ENCODE measurements around the gene OGA.
"Not testable (repeated sequence)": the region's sequence is repeated elsewhere in the genome, so short reads cannot be mapped to it uniquely, and the experiment has no call there.

Gene OGA

GRCh38 chr10:101793526-101793925 is 24.7 kb downstream of the OGA start:
- H3K9me3 Mint-ChIP-seq, result no peaks in the 10 kb centered on the region
- no peak overlapping the region for H3K27ac Mint-ChIP-seq
- peaks cover 71% of the 10 kb centered on the region for H3K36me3 Mint-ChIP-seq (ENCODE audit: low read depth)
- peaks cover 6% of the 10 kb centered on the region for H3K4me1 Mint-ChIP-seq (ENCODE audit: low read depth)
- no peaks in the 10 kb centered on the region for H3K27me3 Mint-ChIP-seq
- H3K4me3 Mint-ChIP-seq, result no peak overlapping the region

DNA sequence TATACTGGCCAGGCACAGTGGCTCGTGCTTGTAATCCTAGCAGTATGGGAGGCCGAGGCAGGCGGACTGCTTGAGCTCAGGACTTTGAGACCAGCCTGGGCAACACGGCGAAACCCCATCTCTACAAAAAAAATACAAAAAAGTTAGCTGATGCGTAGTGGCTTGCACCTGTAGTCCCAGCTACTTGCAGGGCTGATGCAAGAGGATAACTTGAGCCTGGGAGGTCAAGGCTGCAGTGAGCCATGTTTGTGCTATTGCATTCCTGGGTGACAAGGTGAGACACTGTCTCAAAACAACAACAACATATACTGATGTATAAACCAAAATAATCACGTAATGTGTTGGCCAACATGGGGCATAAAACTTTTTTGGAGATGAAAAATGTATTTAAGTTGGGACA is 28.6 kb downstream of the OGA start:
- Mint-ChIP-seq H3K36me3 (ENCODE audit: low read depth) (peaks cover 68% of the 10 kb centered on the region), H3K27me3 (no peaks in the 10 kb centered on the region), H3K9me3 (no peaks in the 10 kb centered on the region), H3K27ac (no peak overlapping the region), H3K4me3 (no peak overlapping the region), H3K4me1 (ENCODE audit: low read depth) (peaks cover 9% of the 10 kb centered on the region)

DNA sequence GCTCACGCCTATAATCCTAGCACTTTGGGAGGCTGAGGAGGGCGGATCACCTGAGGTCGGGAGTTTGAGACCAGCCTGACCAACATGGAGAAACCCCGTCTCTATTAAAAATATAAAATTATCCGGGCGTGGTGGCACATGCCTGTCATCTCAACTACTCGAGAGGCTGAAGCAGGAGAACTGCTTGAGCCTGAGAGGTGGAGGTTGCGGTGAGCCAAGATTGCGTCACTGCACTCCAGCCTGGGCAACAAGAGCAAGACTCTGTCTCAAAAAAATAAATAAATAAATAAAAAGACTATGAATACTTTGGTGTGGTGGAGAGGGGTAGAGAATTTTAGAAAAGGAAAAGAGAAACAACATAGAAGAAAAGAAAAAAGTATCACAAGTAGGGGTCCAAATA is 29.0 kb downstream of the OGA start:
- peaks cover 68% of the 10 kb centered on the region for H3K36me3 Mint-ChIP-seq (ENCODE audit: low read depth)
- H3K27me3 Mint-ChIP-seq, H3K4me3 Mint-ChIP-seq, H3K9me3 Mint-ChIP-seq, H3K27ac Mint-ChIP-seq: not testable (repeated sequence)
- H3K4me1 Mint-ChIP-seq (ENCODE audit: low read depth), result peaks cover 13% of the 10 kb centered on the region

- Mint-ChIP-seq H3K4me1 (ENCODE audit: low read depth) (peaks cover 48% of the 10 kb centered on the region), H3K4me3 (no peak overlapping the region), H3K36me3 (ENCODE audit: low read depth) (peaks cover 68% of the 10 kb centered on the region), H3K27me3 (no peaks in the 10 kb centered on the region), H3K27ac (no peak overlapping the region), H3K9me3 (no peaks in the 10 kb centered on the region)
Measured at GRCh38 chr10:101785801-101786200, 32.4 kb downstream of the OGA start.

GRCh38 chr10:101784558-101784957 is 33.7 kb downstream of the OGA start:
- no peaks in the 10 kb centered on the region for H3K27me3 Mint-ChIP-seq
- no peaks in the 10 kb centered on the region for H3K9me3 Mint-ChIP-seq
- peaks cover 56% of the 10 kb centered on the region for H3K4me1 Mint-ChIP-seq (ENCODE audit: low read depth)
- H3K36me3 Mint-ChIP-seq (ENCODE audit: low read depth), result peaks cover 64% of the 10 kb centered on the region
- peak overlapping the region; percentile 100 for H3K4me3 Mint-ChIP-seq
- peak overlapping the region; percentile 99 for H3K27ac Mint-ChIP-seq

DNA sequence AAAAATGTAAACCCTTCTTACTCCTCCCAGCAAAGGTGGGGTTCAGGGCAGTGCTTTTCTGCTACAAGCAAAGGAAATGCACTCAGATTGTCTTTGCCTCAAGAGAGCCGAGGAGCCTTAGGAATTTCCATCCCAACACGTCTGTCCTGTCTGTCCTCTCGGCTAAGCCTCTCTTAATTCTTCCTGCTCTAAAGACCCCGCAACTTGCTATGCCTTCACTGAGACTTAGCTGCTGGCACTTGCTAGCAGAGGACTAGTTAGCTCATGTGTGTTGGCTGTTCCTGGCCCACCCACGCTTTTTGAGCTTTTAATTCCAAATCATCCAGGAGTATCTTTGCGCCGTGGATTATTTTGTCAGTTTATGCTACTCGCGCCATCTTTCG is 34.5 kb downstream of the OGA start:
- Mint-ChIP-seq H3K9me3 (no peaks in the 10 kb centered on the region), H3K27ac (peak overlapping the region; percentile 99), H3K4me3 (peak overlapping the region; percentile 100), H3K4me1 (ENCODE audit: low read depth) (peaks cover 62% of the 10 kb centered on the region), H3K36me3 (ENCODE audit: low read depth) (peaks cover 63% of the 10 kb centered on the region), H3K27me3 (peaks cover 5% of the 10 kb centered on the region)

DNA sequence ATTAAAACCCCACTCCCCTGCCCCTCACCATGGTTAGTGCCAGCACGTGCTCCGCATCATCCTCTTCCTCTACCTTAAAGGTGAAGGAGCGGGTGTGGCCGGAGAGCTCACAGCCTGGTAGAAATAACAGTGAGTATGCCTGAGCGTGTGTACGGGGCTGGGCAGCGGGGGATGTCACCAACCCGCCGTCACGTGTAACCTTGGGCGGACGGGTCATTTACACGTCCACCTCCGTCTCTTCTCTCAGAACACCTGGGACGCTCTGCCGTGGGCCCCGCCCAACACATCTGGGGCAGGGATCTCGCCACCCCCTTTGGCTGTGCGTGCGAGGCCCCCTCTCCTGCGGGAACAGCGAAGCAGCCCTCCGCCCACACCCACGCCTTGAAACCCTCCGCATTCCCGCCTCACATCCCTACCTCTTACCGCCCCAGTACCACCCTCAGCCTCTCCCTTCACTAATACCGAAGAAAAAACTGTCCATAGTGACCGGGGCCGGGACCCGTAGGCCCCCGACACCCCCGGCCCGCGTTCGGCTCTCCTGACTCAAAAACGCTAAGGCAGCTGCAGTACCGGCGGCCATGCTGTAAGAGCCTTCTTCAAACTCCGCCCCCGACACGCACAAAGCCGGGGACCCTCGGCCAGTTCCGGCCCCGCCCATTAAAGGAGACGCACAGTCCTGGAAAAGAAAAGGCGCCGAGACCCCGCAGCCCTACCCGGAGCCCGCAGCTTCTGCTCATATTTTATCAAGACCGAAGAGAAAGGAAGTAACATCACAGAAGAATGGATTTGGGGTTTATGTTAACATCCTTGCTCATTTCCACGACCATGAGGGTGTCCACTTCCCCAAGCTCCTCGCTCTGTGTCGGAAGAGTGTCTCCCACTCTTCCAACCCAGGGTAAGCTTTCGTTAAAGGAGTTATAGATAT is 35.2 kb downstream of the OGA start, which contains the start of gene NPM3:
Gene NPM3 (minus strand): TSS at position 636 of the 925 bp plus-strand sequence. CDS start 56 bp downstream, at position 580.
- peaks cover 65% of the 10 kb centered on the region for H3K36me3 Mint-ChIP-seq (ENCODE audit: low read depth)

DNA sequence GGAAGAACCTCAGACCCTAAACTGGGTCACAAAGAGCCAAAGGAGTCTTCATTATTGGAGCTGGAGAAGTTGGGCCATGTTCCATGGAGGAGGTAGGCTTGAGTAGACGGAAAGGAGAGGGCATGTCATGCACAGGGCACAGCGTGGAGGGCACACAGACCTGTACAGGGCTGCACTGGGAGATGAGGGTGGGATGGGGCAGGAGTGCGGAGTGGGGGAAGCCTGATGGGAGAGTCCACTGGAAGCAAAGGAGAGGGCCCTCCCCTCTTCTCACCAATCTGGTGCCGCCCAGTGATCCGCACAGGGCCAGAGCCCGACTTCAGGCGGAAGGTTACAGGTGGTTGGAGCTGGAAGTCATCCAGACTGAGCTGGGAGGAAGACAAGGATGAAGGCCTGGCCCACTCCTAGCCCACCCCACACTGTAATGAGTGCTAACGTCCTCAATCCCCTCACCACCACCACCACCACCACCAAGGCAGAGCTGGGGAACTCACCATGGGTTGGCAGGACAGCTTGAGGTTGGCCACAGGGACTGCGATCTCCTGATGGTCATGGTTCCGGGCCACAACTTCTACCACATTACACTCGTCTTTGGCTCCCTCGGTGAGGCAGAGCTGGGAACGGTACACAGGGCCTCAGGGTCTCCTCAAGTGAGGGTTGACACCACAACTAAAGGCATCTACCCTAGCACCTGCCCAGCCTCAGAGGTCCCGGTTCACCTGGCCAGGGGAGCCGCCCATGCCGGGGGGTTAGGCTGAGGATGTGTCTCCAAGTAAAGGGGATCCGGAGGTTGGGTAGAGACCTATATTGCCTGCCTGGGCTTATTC is 36.0 kb downstream of the OGA start:
- peak overlapping the region; percentile 99 for H3K27ac Mint-ChIP-seq
- H3K4me3 Mint-ChIP-seq, result peak overlapping the region; percentile 100
- peaks cover 16% of the 10 kb centered on the region for H3K27me3 Mint-ChIP-seq
- H3K36me3 Mint-ChIP-seq (ENCODE audit: low read depth), result peaks cover 67% of the 10 kb centered on the region
- H3K4me1 Mint-ChIP-seq (ENCODE audit: low read depth), result peaks cover 63% of the 10 kb centered on the region
- no peaks in the 10 kb centered on the region for H3K9me3 Mint-ChIP-seq

More for the DNA sequence above, 35.2 kb downstream of the OGA start, which contains the start of gene NPM3:
- Mint-ChIP-seq H3K4me3 (peak within 1 kb of the TSS; percentile 100), H3K27me3 (peaks cover 7% of the 10 kb centered on the region), H3K9me3 (no peaks in the 10 kb centered on the region), H3K27ac (peak within 1 kb of the TSS; percentile 99), H3K4me1 (ENCODE audit: low read depth) (peaks cover 63% of the 10 kb centered on the region)

DNA sequence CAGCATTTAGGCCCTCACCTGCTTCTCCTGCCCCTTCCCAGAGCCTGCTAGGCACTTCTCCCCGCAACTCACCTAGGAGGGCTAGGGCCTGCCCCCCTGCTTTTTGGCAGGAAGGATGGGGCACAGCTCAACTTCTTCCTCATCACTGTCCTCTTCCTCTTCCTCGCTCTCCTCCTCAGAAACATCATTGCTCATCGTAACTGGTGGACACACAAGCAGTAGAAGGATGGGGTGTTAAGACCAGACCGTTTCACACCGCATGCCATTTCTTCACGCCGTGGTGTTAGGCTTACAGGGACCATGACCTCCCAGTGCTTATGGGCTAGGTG is 36.6 kb downstream of the OGA start:
- Mint-ChIP-seq H3K4me3 (peak overlapping the region; percentile 100), H3K27me3 (peaks cover 20% of the 10 kb centered on the region), H3K9me3 (no peaks in the 10 kb centered on the region), H3K27ac (peak overlapping the region; percentile 99), H3K36me3 (ENCODE audit: low read depth) (peaks cover 64% of the 10 kb centered on the region), H3K4me1 (ENCODE audit: low read depth) (peaks cover 63% of the 10 kb centered on the region)

DNA sequence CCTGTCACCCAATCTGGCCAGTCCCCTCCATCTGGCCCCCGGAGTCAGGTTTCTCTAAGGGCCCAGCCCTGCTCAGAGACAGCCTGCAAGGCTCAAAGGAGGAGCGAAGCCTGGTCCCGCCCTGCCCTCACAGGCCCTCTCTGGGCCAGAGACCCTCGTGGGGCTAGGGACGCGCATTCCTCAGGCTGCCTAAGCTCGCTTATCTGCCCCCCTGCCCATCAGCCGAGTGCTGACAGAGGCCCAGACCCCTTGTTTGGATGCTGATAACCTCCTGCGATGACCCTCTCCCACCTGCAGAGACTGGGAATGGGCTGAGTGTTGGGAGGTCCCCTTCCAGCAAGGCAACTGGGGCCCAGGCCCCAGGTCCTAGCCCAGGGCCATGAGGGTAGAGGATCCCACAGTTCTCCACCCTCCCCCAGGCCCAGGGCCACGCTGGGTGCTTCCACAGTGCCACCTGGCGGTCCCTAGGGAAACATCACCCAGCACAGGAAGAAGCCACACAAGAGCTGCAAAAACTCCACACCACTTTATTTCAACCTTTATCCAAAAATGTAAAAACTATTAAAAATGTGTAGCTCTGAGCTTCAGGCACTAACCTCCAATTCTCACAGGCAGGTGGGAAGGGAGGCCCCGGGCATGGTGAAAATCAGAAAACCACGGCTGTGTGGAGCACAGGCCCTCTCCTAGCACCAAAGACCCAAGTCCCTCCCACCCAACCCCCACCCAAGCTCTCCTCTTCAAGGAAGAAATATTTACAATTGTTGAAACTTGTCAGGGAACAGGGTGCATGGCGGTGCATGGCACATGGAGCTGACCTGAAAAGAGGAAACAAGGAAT is 37.2 kb downstream of the OGA start:
- Mint-ChIP-seq H3K4me1 (ENCODE audit: low read depth) (peaks cover 60% of the 10 kb centered on the region), H3K36me3 (ENCODE audit: low read depth) (peaks cover 60% of the 10 kb centered on the region), H3K27me3 (peaks cover 21% of the 10 kb centered on the region), H3K27ac (peak overlapping the region; percentile 99), H3K4me3 (peak overlapping the region; percentile 100), H3K9me3 (no peaks in the 10 kb centered on the region)

DNA sequence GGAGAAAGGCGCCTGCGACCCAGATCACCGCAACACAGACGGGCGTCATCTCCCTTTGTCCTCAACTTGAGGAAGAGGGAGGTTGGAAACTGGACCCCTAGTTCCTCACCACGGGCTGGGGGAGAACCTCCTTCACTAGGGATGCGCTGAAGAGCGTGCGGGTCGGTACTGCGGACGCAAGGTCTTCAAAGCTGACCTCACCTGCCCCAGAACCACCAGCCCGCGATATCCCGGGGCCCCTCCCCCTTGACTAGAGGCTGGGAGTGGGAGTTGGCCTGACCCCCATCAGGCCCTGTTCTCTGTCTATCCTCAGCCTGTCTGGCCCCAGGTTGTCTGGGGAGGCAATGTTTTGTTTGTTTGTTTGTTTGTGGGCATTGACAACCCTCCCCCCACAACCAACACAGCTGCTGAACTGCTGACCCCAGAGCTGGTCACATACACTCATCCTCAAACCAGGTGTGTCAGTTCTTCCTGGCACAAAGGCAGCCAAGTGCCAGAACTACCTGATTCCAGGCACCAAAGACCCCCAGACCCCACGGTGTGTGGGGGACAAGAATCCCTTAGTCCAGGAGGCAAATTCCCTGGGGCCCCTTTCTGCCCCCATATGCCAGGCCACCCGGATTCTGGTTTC is 37.9 kb downstream of the OGA start:
- Mint-ChIP-seq H3K27ac (no peak overlapping the region), H3K27me3 (peaks cover 21% of the 10 kb centered on the region), H3K4me3 (peak overlapping the region; percentile 79), H3K36me3 (ENCODE audit: low read depth) (peaks cover 53% of the 10 kb centered on the region), H3K4me1 (ENCODE audit: low read depth) (peaks cover 59% of the 10 kb centered on the region), H3K9me3 (no peaks in the 10 kb centered on the region)

- H3K27me3 Mint-ChIP-seq, result peaks cover 24% of the 10 kb centered on the region
- H3K36me3 Mint-ChIP-seq (ENCODE audit: low read depth), result peaks cover 47% of the 10 kb centered on the region
- H3K27ac Mint-ChIP-seq, result no peak overlapping the region
- H3K4me1 Mint-ChIP-seq (ENCODE audit: low read depth), result peaks cover 54% of the 10 kb centered on the region
- peak overlapping the region; percentile 79 for H3K4me3 Mint-ChIP-seq
- H3K9me3 Mint-ChIP-seq, result no peaks in the 10 kb centered on the region
Measured at GRCh38 chr10:101779544-101780186, 38.6 kb downstream of the OGA start.

DNA sequence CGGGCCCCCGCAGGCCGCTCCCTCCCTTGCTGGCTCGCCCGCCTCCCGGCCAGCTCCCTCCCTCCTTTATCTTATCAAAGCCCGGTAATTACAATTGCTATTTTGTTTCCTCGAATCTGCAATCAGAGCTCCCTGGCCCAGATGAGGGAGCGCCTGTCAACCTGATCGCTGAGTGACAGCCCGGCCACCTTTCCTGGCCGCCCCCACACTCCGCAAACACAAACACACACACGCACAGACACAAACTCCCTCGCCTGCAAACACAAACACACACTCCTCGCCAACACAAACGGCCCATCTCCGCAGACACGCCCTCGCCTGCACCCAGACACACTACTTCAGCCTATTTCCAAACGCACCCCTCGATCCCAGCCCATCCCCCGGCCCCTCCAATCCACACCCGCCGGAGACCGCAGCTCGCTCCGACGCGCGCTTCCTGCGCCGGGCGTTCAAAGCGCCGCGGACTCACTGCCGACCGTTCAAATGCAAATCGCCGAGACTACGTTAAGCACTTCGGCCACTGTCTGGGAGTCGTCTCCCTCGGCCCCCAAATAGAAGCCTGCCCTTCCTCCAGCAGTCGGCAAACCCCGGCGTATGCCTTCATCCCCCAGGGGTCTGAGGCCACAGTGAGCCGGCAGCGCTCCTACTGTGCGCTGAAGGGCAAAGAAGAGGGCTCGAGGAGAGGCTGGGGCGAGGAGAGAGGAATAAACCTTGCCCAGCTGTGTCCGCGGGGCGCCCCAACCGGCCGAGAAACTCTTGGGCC is 39.3 kb downstream of the OGA start:
- Mint-ChIP-seq H3K4me1 (ENCODE audit: low read depth) (peaks cover 51% of the 10 kb centered on the region), H3K9me3 (no peaks in the 10 kb centered on the region), H3K27me3 (peaks cover 31% of the 10 kb centered on the region), H3K27ac (no peak overlapping the region), H3K4me3 (peak overlapping the region; percentile 79), H3K36me3 (ENCODE audit: low read depth) (peaks cover 40% of the 10 kb centered on the region)

Data from stimulated activated naive CD8-positive, alpha-beta T cell treated with anti-CD3 and anti-CD28 coated beads, Interleukin-15, Interleukin-2, amounts not matched to agents 100 ng/mL and 50 ng/mL, for 24 hours (primary cell).